Measurements from ENCODE around the gene DLK1. TPM values are rescaled to one million over a fixed set of nuclear protein-coding genes. Genes with fewer than 3 reads are reported as not detected.

Gene DLK1
- total RNA-seq, 1 donor from 2014 or later, result 8.6 TPM

- no peaks in the 10 kb centered on the region for H3K27me3 ChIP-seq
- TF ChIP-seq POLR2A (IDR thresholded peaks at IDR 0.05) (no peak), CTCF (IDR thresholded peaks at IDR 0.05) (no peak), POLR2AphosphoS5 (IDR thresholded peaks at IDR 0.05; ENCODE audit: insufficient read depth in 1 of 2, low read depth in 1 of 2) (no peak)
- H3K9me3 ChIP-seq, result no peaks in the 10 kb centered on the region
- H3K27ac ChIP-seq, result no peak overlapping the region
- DNase-seq (ENCODE audit: extremely low spot score in 2 of 2), result no peak
- no peak overlapping the region for H3K4me3 ChIP-seq
- no peaks in the 10 kb centered on the region for H3K4me1 ChIP-seq
- intact Hi-C loops (cut with DNase I), result no loop called here
- H3K36me3 ChIP-seq, result no peaks in the 10 kb centered on the region
Observed at GRCh38 chr14:100739306-100739705, 12.6 kb downstream of the DLK1 start.

- DNase-seq (ENCODE audit: extremely low spot score in 2 of 2), result no peak
- Histone ChIP-seq H3K4me3 (no peak overlapping the region), H3K4me1 (no peaks in the 10 kb centered on the region), H3K9me3 (no peaks in the 10 kb centered on the region), H3K27ac (no peak overlapping the region), H3K27me3 (no peaks in the 10 kb centered on the region), H3K36me3 (no peaks in the 10 kb centered on the region)
- intact Hi-C loops (cut with DNase I), result no loop called here
- TF ChIP-seq CTCF (IDR thresholded peaks at IDR 0.05), result no peak
- no peak for TF ChIP-seq POLR2AphosphoS5 (IDR thresholded peaks at IDR 0.05; ENCODE audit: insufficient read depth in 1 of 2, low read depth in 1 of 2)
- TF ChIP-seq POLR2A (IDR thresholded peaks at IDR 0.05), result no peak
Observed at GRCh38 chr14:100740196-100740825, 13.6 kb downstream of the DLK1 start.

DNA sequence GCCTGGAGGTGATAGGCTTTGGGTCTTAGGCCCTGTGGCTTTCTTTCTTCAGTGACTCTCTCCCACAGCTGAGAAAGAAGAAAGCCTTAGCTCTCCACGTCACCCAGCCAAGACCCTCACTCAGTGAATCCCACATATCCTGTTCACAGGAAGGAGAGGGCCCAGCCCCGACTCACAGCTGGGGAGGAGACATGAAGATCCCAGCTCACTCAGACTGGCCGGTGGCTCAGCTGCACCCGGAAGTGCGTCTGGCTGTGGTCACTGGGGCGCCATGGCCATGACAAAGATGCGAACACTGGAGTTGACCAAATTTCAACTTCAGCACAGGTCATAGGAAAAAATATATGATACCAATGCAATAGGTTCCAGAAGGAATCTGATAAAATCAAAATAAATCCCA, 14.2 kb downstream of the DLK1 start:
- intact Hi-C loops (cut with DNase I), result no loop called here
- TF ChIP-seq POLR2A (IDR thresholded peaks at IDR 0.05) (no peak), CTCF (IDR thresholded peaks at IDR 0.05) (no peak), POLR2AphosphoS5 (IDR thresholded peaks at IDR 0.05; ENCODE audit: insufficient read depth in 1 of 2, low read depth in 1 of 2) (no peak)
- H3K4me1 ChIP-seq, result no peaks in the 10 kb centered on the region
- H3K27ac ChIP-seq, result no peak overlapping the region
- no peaks in the 10 kb centered on the region for H3K36me3 ChIP-seq
- H3K4me3 ChIP-seq, result no peak overlapping the region
- no peaks in the 10 kb centered on the region for H3K27me3 ChIP-seq
- no peaks in the 10 kb centered on the region for H3K9me3 ChIP-seq
- no peak for DNase-seq (ENCODE audit: extremely low spot score in 2 of 2)

- Histone ChIP-seq H3K4me3 (no peak overlapping the region), H3K4me1 (no peaks in the 10 kb centered on the region), H3K9me3 (no peaks in the 10 kb centered on the region), H3K27me3 (no peaks in the 10 kb centered on the region), H3K27ac (no peak overlapping the region), H3K36me3 (no peaks in the 10 kb centered on the region)
- no peak for TF ChIP-seq POLR2A (IDR thresholded peaks at IDR 0.05)
- TF ChIP-seq CTCF (IDR thresholded peaks at IDR 0.05), result no peak
- TF ChIP-seq POLR2AphosphoS5 (IDR thresholded peaks at IDR 0.05; ENCODE audit: insufficient read depth in 1 of 2, low read depth in 1 of 2), result no peak
- no peak for DNase-seq (ENCODE audit: extremely low spot score in 2 of 2)
- intact Hi-C loops (cut with DNase I), result no loop called here
Observed at GRCh38 chr14:100741966-100742365, 15.3 kb downstream of the DLK1 start.

GRCh38 chr14:100746326-100746725, 19.6 kb downstream of the DLK1 start:
- H3K27ac ChIP-seq, result no peak overlapping the region
- intact Hi-C loops (cut with DNase I), result no loop called here
- no peak for DNase-seq (ENCODE audit: extremely low spot score in 2 of 2)
- no peaks in the 10 kb centered on the region for H3K27me3 ChIP-seq
- no peak overlapping the region for H3K4me3 ChIP-seq
- no peaks in the 10 kb centered on the region for H3K36me3 ChIP-seq
- TF ChIP-seq POLR2AphosphoS5 (IDR thresholded peaks at IDR 0.05; ENCODE audit: insufficient read depth in 1 of 2, low read depth in 1 of 2) (no peak), CTCF (IDR thresholded peaks at IDR 0.05) (no peak), POLR2A (IDR thresholded peaks at IDR 0.05) (no peak)
- no peaks in the 10 kb centered on the region for H3K4me1 ChIP-seq
- H3K9me3 ChIP-seq, result no peaks in the 10 kb centered on the region

Measured in vagina (tissue), 2 donors.